ENCODE results near the gene KIF5A.

GRCh38 chr12:57514720-57515407 lies 35.0 kb upstream of the KIF5A start:
- TF ChIP-seq, protein P1, sequence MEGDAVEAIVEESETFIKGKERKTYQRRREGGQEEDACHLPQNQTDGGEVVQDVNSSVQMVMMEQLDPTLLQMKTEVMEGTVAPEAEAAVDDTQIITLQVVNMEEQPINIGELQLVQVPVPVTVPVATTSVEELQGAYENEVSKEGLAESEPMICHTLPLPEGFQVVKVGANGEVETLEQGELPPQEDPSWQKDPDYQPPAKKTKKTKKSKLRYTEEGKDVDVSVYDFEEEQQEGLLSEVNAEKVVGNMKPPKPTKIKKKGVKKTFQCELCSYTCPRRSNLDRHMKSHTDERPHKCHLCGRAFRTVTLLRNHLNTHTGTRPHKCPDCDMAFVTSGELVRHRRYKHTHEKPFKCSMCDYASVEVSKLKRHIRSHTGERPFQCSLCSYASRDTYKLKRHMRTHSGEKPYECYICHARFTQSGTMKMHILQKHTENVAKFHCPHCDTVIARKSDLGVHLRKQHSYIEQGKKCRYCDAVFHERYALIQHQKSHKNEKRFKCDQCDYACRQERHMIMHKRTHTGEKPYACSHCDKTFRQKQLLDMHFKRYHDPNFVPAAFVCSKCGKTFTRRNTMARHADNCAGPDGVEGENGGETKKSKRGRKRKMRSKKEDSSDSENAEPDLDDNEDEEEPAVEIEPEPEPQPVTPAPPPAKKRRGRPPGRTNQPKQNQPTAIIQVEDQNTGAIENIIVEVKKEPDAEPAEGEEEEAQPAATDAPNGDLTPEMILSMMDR (conservative IDR thresholded peaks at IDR 0.05 in 1 of 2, IDR thresholded peaks at IDR 0.05 in 1 of 2; ENCODE audit: extremely low read depth in 1 of 2, insufficient read depth in 1 of 2, low read depth in 1 of 2, low read length in 2 of 2), result no peak
- TF ChIP-seq EZH2 (IDR thresholded peaks at IDR 0.05; ENCODE audit: borderline replicate concordance, low read length), result no peak

Measured in mammary epithelial cell (primary cell).